HG03565 (cell line): Measurements from ENCODE around the gene APBB2.
"Not testable (repeated sequence)": the region's sequence is repeated elsewhere in the genome, so short reads cannot be mapped to it uniquely, and the experiment has no call there.

ENCODE experiments used
- ATAC-seq: cut with Tn5 transposase; IDR thresholded peaks from one replicate; pipeline ENCODE4 v1.9.1; 2021; ENCODE audit warnings: mild to moderate bottlenecking, moderate library complexity; ENCODE audit not compliant: unreplicated experiment

APBB2 gene

DNA sequence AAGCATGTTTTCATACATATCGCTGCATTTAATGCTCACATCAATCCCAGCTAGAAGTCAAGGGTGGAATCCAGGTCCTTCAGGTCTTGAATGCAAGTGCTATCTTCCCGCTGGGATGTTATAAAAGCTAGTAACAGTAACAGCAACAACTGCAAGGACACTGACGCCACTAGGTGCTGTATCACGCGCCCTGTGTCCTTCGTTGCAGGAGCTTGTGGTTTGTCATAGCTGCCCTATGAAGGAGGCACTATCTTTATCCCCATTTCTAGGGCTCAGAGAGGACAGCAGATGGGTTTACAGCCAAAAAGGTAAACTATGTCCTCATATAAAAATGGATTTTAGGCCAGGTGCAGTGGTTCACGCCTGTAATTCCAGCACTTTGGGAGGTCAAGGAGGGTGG, 261.7 kb downstream of the APBB2 start:
- no peak for ATAC-seq

GRCh38 chr4:40952217-40952616, 262.1 kb downstream of the APBB2 start:
- ATAC-seq, result no peak

GRCh38 chr4:40951026-40951425, 263.3 kb downstream of the APBB2 start:
- no peak for ATAC-seq

- ATAC-seq, result no peak
Measured at GRCh38 chr4:40949358-40950100, 264.8 kb downstream of the APBB2 start.

- ATAC-seq, result no peak
Measured at GRCh38 chr4:40948014-40948413, 266.3 kb downstream of the APBB2 start.

- no peak for ATAC-seq
Measured at GRCh38 chr4:40946652-40947051, 267.7 kb downstream of the APBB2 start.

GRCh38 chr4:40940756-40941155, 273.6 kb downstream of the APBB2 start:
- ATAC-seq, result no peak

DNA sequence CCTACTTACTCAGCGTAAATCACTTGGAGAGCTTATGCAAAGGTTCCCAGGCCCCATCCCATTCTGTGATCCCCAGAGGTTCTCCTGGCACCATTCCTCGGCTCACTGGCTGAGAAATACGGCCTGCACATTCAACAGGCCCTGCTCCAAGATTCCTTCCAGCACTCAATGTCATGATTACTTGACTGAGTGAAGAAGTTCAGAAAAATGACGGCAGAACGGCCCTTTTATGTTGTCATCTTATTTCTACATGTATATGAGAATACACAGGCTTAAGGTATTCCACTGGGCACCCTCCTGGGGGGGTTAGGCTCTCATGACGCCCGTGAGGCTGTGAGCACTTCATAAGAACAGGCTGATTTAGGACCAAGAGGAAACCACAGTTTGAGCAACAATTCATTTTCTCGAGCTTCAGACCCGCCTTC, 274.0 kb downstream of the APBB2 start:
- no peak for ATAC-seq

- ATAC-seq, result no peak
Measured at GRCh38 chr4:40939856-40940255, 274.5 kb downstream of the APBB2 start.

DNA sequence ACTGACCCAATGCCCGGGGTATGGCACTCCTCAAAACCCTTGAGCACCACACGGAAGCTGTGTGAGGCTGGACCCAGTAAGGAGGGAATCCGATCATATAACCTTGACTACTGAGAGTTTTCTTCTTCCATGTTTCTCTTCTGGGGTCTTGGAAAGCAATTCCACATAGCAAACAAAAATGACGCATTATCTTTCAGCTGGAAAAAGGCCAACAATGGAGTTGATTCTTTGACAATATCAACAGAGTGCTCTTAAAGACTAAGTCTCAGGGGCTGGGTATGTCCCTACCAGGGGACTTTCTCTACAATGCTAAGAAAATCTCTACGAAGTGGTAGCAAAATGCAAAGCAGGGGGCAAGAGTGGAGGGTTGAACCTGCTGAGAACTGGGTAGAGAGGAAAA, 276.0 kb downstream of the APBB2 start:
- ATAC-seq, result no peak

GRCh38 chr4:40937140-40937725, 277.1 kb downstream of the APBB2 start:
- ATAC-seq, result no peak

- ATAC-seq, result no peak
Measured at GRCh38 chr4:40934676-40935075, 279.7 kb downstream of the APBB2 start.

- no peak for ATAC-seq
Measured at GRCh38 chr4:40933272-40934053, 280.9 kb downstream of the APBB2 start.

DNA sequence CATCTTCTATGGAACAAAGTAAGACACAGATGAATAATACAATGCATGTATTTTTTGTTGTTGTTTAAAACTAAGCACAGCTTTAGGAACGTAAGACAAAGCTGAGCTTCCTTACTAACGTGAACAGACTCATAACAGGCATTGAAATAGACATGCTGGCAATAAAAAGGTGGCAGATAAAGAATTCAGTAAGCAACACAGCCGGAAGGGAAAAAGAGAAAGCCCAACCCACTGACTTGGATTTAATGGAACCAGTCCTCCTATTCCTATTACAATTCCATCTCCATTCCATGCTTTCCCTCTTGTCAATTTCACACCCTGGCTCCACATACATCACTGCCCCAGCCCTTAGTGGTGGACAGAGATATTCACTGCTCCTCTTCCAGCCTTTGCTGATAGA, 282.5 kb downstream of the APBB2 start:
- ATAC-seq, result no peak

DNA sequence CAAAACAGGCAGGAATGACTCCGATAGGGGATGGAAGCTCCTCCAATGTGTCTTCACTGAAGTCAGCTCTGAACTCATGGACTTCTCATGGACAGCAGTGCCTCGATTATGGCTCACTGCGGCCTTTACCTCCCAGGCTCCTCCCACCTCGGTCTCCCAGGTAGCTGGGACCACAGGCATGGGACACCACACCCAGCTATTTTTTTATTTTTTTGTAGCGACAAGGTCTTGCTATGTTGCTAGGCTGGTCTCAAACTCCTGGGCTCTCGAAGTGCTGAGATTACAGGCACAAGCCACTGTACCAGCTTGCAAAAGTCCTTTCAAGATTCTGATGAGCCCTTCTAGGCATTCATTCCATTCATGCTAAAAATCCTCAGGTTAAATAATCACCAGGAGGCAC, 283.1 kb downstream of the APBB2 start:
- ATAC-seq, result no peak

DNA sequence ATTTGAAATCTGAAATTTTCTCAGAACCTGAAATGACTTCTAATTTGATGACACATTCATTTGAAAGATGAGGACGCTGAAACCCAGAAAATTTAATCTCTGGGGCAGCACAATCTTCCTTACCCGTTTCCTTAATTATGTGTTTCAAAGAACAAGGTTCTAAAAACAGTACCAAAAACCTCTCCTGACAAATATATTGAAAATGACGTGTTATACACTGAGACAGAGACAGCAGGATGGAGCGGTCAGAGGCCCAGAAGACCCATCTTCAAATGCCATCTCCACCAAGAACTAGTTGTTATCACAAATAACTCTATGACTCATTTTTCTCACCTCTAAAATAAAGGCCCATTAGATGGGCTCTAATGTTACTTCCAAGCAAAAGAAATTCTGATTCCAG, 287.3 kb downstream of the APBB2 start:
- no peak for ATAC-seq

GRCh38 chr4:40924793-40925117, 289.6 kb downstream of the APBB2 start:
- ATAC-seq, result no peak

GRCh38 chr4:40924096-40924792, 290.1 kb downstream of the APBB2 start:
- no peak for ATAC-seq

GRCh38 chr4:40923316-40924095, 290.8 kb downstream of the APBB2 start:
- ATAC-seq, result no peak

GRCh38 chr4:40919976-40920375, 294.4 kb downstream of the APBB2 start:
- ATAC-seq, result not testable (repeated sequence)

GRCh38 chr4:40918330-40918729, 296.0 kb downstream of the APBB2 start:
- ATAC-seq, result no peak
